NCI-H1694 treated with DMSO at 0.1 percent for 48 hours (cell line): ENCODE results near the gene HDAC4.

Experiments used
- DNase-seq: peaks from one replicate; lab custom pipeline; 2025; lab: John Stamatoyannopoulos, UW

HDAC4 gene

GRCh38 chr2:239279508-239280295 lies 121.1 kb downstream of the HDAC4 start:
- DNase-seq: no peak

DNA sequence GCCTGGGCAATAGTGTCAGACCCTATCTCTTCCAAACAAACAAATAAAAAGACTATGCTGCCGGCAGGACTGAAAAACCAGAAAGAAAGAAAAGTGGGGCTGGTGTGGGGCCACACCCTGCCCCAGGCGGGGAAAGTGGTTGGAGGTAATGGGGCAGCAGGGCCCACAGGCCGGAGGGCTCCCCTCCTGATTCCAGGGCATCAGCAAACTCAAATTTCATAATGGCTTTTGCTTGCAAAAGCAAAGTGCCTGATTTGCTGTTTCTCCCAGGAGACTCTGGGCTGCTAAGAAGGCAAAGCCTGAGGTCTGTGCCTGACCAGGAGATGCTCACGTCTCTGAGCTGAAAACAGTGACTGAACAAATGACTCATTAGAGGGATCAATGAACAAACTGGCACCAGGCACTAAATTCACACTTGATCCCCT lies 121.9 kb downstream of the HDAC4 start:
- DNase-seq: no peak

DNA sequence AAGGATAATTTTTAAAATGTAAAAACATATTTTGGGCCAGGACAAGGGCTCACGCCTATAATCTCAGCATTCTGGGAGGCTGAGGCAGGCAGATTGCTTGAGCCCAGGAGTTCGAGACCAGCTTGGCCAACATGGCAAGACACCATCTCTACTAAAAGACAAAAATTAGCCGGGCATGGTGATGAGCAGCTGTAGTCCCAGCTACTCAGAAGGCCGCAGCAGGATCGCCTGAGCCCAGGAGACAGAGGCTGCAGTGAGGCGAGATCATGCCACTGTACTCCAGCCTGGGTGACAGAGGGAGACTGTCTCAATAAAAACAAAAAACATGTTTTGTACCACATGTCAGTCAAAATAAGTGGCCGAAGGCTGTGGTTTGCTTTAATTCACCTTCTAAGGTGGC lies 122.5 kb downstream of the HDAC4 start:
- DNase-seq: no peak

GRCh38 chr2:239277401-239278085 lies 123.3 kb downstream of the HDAC4 start:
- no peak for DNase-seq

DNA sequence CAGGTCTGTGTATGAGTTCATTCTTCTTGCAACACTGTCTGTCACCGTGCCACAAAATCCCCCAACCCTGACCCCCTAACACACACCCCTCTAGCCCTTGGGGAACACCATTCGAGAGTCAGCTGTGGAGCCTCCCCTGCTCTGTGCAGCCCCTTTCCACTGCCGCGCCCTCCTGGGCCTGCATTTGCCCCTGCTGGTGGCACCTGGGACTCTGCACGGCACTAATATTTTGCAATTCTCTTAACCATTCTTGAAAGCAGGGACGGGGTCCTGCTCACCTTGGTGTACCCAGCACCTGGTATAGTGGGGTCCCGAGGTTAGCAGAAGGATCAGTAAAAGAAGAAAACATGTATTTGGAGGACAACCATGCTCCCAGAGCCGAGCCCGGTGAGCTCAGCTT lies 124.0 kb downstream of the HDAC4 start:
- DNase-seq: no peak

DNA sequence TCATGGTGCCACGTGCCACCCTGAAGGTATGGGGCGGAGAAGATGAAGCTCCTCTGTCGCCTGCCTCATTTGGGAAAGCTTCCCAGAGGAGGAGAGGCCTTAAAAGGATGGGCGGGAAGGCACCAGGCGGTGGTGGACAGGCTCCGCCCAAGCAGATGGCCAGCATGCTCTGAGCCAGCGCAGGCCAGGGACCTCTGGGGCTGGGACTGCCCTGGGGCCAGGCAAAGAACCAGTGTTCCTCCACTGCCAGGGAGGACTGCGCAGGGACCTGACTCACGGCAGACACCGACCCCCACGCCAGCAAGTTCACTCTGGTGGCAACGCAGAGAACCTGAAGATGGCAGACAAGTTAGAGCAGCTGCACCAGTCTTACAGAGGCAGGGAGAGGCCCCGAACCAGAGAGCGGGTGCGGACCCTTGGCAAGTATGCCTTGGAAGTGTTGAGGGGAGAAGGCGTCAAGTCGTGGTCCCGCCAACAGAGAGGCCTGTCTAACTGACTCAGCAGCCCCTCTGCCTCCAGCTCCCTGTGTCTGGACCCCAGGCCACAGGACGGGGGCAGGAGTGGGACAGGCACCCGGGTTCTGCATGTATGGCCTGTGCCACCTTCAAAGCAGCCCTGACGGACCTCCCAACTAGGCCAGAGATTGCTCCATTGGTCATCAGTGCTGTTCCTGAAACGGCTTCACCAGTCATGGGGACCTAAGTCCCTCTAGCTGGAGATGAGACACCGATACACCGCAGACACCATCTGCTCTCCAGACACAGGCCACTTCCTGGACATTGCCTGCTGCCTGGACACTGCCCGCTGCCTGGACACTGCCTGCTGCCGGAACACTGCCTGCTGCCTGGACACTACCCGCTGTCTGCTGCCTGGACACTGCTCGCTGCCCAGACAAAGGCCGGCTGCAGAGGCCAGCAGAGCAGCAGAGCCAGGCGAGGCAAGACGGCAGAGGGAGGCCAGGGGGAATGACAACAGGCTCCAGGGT lies 124.7 kb downstream of the HDAC4 start:
- DNase-seq: no peak

DNA sequence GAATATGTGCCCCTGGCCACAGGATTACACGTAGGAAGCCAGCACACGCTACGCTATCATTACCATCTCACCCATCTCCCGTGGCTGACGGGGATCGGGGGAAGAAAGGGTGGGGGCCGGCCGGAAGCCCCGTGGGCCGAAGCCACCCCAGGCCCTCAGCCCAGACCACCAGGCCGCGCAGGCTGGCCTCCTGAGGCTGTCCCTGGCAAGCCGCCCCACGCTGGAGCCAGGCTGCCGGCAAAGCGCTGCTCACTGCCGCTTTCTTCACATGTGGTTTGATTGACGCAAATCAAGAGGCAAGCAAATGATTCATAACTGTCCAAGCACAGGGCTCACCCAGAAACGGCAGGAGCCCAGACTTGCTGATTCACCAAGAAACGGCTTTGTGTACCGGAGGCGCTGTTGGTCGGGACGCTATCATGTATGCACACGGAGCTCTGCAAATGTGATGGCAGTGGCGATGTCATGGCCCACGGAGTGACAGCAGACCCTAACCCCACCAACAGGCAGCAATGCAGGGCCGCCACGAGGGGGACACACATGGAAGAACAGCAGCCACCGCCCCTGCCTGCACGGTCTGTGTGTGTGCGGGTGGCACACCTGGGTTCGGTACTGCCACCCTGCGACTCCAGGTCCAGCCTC lies 125.7 kb downstream of the HDAC4 start:
- DNase-seq: no peak

GRCh38 chr2:239274391-239275043 lies 126.3 kb downstream of the HDAC4 start:
- DNase-seq: no peak

- DNase-seq: no peak
Measured at GRCh38 chr2:239273280-239274234, 127.3 kb downstream of the HDAC4 start.

GRCh38 chr2:239272626-239273025 lies 128.2 kb downstream of the HDAC4 start:
- DNase-seq: no peak

DNA sequence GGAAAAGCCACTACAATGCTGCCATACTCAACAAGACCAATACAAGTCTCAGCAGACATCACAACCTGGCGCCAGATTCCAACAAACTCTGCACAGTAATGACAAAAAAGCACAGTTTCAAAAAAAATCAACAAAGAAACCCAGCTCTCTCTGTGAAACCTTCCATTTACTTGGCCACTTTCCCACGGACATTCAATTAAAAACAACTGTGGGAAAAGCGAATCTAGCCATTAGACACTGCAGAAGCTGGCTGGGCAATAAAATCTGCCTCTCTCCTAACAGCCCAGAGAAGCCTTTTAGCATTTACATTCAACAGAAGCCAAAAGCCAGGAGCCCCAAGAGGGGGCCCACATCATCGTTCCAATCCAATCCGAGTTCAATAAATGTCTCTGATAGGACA lies 128.9 kb downstream of the HDAC4 start:
- no peak for DNase-seq

GRCh38 chr2:239271471-239271870 lies 129.3 kb downstream of the HDAC4 start:
- DNase-seq: no peak

GRCh38 chr2:239269916-239270315 lies 130.9 kb downstream of the HDAC4 start:
- DNase-seq: no peak

DNA sequence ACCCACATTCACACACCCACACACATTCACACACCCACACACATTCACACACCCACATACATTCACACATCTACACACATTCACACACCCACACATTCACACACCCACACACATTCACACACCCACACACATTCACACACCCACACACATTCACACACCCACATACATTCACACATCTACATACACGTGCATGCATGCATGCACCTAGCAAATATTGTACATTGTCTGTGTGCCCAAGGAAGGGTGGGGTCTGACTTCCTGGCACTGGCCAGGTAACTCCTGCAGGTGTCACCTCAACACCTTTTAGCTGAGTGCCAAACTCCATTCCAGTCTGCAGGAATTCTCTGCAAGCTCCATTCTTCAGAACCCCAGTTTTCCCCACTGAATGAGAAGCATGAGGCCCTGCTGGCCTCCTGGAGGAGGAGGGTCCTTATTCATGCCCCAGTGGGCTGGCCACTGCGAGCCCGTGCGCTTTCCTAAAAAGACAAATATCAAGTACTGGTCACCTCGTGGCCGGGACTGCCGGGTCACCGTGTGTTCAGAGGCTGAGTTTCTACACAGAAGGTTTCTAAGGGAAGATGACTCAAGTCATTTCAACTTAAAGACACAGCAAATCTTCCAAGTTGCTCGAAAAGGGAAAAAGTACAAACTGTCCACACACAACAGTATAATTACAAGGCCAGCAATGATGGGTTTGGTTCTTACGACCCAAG lies 131.5 kb downstream of the HDAC4 start:
- no peak for DNase-seq

GRCh38 chr2:239268549-239268948 lies 132.3 kb downstream of the HDAC4 start:
- DNase-seq: no peak

DNA sequence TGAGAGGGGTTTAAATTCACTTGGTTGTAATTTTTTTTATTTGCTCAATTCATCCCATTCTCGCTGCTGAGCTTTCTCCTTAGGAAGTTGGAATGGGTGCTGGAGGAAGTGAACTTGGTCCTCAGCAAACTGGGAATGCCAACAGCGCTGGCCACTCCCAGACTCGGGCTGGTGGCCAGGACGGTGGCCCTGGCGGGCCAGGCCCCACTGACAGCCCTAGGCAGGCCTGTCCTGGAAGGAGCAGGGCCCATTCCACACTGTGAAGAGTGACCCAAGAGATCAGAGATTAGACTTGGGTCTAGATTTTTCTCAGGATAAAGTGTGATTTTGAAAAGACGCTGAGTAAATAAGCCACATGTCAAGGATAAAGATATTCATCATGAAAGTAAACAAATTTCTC lies 132.7 kb downstream of the HDAC4 start:
- DNase-seq: no peak

GRCh38 chr2:239267288-239267951 lies 133.4 kb downstream of the HDAC4 start:
- no peak for DNase-seq

DNA sequence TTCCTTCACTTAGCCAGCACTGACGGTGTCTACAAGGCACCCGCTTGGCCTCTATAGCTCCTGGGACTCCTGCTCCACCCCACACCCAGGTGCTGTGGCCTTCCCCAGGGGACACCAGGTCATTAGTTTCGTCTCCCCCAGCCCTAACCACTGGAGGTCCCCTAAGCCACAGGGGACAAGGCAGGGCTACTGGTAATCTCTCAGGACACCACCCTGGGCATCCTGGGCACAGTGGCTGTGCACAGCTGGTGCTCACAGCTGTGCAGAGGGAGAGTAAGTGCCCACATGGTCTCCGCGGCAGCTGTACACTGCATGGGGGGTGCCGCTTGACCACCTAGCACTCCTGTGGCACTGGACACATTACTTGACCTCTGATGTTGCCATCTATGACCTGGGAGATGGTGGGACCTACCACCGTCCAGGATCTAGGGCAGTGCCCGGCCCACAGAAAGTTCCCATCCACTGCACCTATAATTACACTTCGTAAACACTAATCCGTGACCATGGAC lies 134.0 kb downstream of the HDAC4 start:
- no peak for DNase-seq

- no peak for DNase-seq
Measured at GRCh38 chr2:239266434-239266766, 134.4 kb downstream of the HDAC4 start.
